Measurements from ENCODE around the gene MGARP. TPM values are rescaled to one million over a fixed set of nuclear protein-coding genes. Genes with fewer than 3 reads are reported as not detected.

MGARP gene
- total RNA-seq, 1 experiment from 2014 or later: 2.3 TPM

DNA sequence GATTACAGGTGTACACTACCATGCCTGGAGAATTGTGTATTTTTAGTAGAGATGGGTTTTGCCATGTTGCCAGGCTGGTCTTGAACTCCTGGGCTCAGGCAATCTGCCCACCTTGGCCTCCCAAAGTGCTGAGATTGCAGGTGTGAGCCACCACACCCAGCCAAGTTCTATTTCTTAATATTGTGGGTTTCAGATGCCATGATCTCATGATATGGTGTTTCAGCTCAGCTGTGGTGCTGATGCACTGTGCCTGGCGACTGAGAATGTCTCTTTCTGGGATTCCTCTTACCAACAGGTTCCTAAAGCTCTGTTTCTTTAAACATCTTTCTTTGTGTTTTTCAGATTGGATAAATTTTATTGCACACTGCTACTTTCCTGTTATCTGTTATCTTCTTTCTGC, 39.5 kb upstream of the MGARP start:
- H3K27me3 ChIP-seq (ENCODE audit: control insufficient read depth, insufficient read depth, low read length): no peaks in the 10 kb centered on the region
- no peak overlapping the region for H3K27ac ChIP-seq (ENCODE audit: low read length)
- H3K4me1 ChIP-seq (ENCODE audit: control insufficient read depth, insufficient read depth, low read length): peaks cover 9% of the 10 kb centered on the region
- no TSS peak for BruUV-seq (replicated peaks)
- no peak for ATAC-seq
- ChIA-PET CTCF (no interaction called here), POLR2A (no interaction called here)
- no peaks in the 10 kb centered on the region for H3K9me3 ChIP-seq (ENCODE audit: control insufficient read depth, insufficient read depth, low read depth, low read length)
- DNase-seq (ENCODE audit: low read depth, low spot score): no peak
- no peak overlapping the region for H3K4me3 ChIP-seq (ENCODE audit: low read depth in 2 of 2, low read length in 2 of 2)
- in situ Hi-C loops (cut with HindIII; ENCODE audit: low pct_unique_long_range_greater_than_20kb, low sequenced_read_pairs) (no loop called here), intact Hi-C loops (cut with micrococcal nuclease; ENCODE audit: unreplicated experiment) (no loop called here)
- peaks cover 2% of the 10 kb centered on the region for H3K36me3 ChIP-seq (ENCODE audit: control insufficient read depth, insufficient read depth, low read length)
- TF ChIP-seq, protein P1, sequence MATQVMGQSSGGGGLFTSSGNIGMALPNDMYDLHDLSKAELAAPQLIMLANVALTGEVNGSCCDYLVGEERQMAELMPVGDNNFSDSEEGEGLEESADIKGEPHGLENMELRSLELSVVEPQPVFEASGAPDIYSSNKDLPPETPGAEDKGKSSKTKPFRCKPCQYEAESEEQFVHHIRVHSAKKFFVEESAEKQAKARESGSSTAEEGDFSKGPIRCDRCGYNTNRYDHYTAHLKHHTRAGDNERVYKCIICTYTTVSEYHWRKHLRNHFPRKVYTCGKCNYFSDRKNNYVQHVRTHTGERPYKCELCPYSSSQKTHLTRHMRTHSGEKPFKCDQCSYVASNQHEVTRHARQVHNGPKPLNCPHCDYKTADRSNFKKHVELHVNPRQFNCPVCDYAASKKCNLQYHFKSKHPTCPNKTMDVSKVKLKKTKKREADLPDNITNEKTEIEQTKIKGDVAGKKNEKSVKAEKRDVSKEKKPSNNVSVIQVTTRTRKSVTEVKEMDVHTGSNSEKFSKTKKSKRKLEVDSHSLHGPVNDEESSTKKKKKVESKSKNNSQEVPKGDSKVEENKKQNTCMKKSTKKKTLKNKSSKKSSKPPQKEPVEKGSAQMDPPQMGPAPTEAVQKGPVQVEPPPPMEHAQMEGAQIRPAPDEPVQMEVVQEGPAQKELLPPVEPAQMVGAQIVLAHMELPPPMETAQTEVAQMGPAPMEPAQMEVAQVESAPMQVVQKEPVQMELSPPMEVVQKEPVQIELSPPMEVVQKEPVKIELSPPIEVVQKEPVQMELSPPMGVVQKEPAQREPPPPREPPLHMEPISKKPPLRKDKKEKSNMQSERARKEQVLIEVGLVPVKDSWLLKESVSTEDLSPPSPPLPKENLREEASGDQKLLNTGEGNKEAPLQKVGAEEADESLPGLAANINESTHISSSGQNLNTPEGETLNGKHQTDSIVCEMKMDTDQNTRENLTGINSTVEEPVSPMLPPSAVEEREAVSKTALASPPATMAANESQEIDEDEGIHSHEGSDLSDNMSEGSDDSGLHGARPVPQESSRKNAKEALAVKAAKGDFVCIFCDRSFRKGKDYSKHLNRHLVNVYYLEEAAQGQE (IDR thresholded peaks at IDR 0.05; ENCODE audit: insufficient read depth in 1 of 2, low read depth in 2 of 2, low read length in 1 of 2): no peak
- TF ChIP-seq SIN3A (IDR thresholded peaks at IDR 0.05; ENCODE audit: borderline replicate concordance, insufficient read depth, low read depth, low read length) (no peak), POLR2AphosphoS5 (IDR thresholded peaks at IDR 0.05; ENCODE audit: low read depth, low read length) (no peak), TCF7L2 (IDR thresholded peaks at IDR 0.05; ENCODE audit: low read depth, low read length) (no peak)
- TF ChIP-seq, protein P2, sequence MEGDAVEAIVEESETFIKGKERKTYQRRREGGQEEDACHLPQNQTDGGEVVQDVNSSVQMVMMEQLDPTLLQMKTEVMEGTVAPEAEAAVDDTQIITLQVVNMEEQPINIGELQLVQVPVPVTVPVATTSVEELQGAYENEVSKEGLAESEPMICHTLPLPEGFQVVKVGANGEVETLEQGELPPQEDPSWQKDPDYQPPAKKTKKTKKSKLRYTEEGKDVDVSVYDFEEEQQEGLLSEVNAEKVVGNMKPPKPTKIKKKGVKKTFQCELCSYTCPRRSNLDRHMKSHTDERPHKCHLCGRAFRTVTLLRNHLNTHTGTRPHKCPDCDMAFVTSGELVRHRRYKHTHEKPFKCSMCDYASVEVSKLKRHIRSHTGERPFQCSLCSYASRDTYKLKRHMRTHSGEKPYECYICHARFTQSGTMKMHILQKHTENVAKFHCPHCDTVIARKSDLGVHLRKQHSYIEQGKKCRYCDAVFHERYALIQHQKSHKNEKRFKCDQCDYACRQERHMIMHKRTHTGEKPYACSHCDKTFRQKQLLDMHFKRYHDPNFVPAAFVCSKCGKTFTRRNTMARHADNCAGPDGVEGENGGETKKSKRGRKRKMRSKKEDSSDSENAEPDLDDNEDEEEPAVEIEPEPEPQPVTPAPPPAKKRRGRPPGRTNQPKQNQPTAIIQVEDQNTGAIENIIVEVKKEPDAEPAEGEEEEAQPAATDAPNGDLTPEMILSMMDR (IDR thresholded peaks at IDR 0.05): no peak

DNA sequence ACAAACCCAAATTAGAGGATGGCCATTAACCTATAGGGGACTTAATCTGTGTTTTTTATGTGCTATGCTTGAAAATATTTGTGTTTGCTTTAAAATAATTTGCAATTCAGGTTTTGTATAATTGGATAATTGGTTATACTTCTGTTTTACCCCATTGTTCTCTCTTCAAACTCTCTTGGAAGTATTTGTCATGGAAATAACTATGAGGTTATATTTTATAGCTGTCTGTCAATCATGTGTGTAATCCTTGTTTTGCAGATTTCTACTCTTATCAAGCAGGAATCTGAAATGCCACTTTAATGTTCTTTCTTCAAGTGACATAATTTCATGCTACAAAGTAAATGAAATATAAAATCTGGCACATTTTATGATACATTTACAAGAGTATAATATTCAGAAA, 37.6 kb upstream of the MGARP start:
- Histone ChIP-seq H3K27ac (ENCODE audit: low read length) (no peak overlapping the region), H3K4me1 (ENCODE audit: control insufficient read depth, insufficient read depth, low read length) (no peaks in the 10 kb centered on the region; the same call in 1 of the 2 replicates), H3K9me3 (ENCODE audit: control insufficient read depth, insufficient read depth, low read depth, low read length) (no peaks in the 10 kb centered on the region), H3K27me3 (ENCODE audit: control insufficient read depth, insufficient read depth, low read length) (no peaks in the 10 kb centered on the region), H3K36me3 (ENCODE audit: control insufficient read depth, insufficient read depth, low read length) (peaks cover 2% of the 10 kb centered on the region), H3K4me3 (ENCODE audit: low read depth in 2 of 2, low read length in 2 of 2) (no peak overlapping the region)
- BruUV-seq (replicated peaks): no TSS peak
- in situ Hi-C loops (cut with HindIII; ENCODE audit: low pct_unique_long_range_greater_than_20kb, low sequenced_read_pairs): no loop called here
- ChIA-PET CTCF (no interaction called here), POLR2A (no interaction called here)
- no peak for ATAC-seq
- intact Hi-C loops (cut with micrococcal nuclease; ENCODE audit: unreplicated experiment): no loop called here
- TF ChIP-seq, protein P2 (IDR thresholded peaks at IDR 0.05): no peak
- TF ChIP-seq TCF7L2 (IDR thresholded peaks at IDR 0.05; ENCODE audit: low read depth, low read length): no peak
- DNase-seq (ENCODE audit: low read depth, low spot score): no peak

DNA sequence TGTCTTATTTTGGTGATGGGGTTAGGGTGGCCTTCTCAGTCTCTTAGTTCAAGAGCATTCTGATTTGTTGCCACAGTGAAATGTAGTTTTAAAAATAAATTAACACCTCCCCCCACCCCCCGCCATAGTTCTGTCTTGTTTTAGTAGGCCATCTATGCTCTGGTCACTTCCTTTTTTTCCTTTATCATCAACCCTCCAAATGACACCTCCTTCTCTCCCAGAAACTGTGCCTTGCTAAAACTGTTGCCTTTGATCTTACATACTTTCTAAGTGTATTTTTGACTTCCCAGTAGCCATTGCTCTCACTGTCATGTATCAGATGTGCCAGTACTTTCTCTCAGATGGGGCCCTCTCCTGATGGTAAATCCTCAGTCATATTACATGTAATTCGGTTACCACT, 36.7 kb upstream of the MGARP start:
- DNase-seq (ENCODE audit: low read depth, low spot score) (no peak), ATAC-seq (no peak)
- Histone ChIP-seq H3K27me3 (ENCODE audit: control insufficient read depth, insufficient read depth, low read length) (no peaks in the 10 kb centered on the region), H3K4me1 (ENCODE audit: control insufficient read depth, insufficient read depth, low read length) (peaks cover 3% of the 10 kb centered on the region; the same call in 1 of the 2 replicates), H3K27ac (ENCODE audit: low read length) (no peak overlapping the region), H3K9me3 (ENCODE audit: control insufficient read depth, insufficient read depth, low read depth, low read length) (no peaks in the 10 kb centered on the region), H3K4me3 (ENCODE audit: low read depth in 2 of 2, low read length in 2 of 2) (no peak overlapping the region), H3K36me3 (ENCODE audit: control insufficient read depth, insufficient read depth, low read length) (peaks cover 2% of the 10 kb centered on the region)
- intact Hi-C loops (cut with micrococcal nuclease; ENCODE audit: unreplicated experiment) (no loop called here), in situ Hi-C loops (cut with HindIII; ENCODE audit: low pct_unique_long_range_greater_than_20kb, low sequenced_read_pairs) (no loop called here)
- ChIA-PET CTCF (no interaction called here), POLR2A (no interaction called here)
- TF ChIP-seq POLR2AphosphoS5 (IDR thresholded peaks at IDR 0.05; ENCODE audit: low read depth, low read length) (no peak), SIN3A (IDR thresholded peaks at IDR 0.05; ENCODE audit: borderline replicate concordance, insufficient read depth, low read depth, low read length) (no peak), TCF7L2 (IDR thresholded peaks at IDR 0.05; ENCODE audit: low read depth, low read length) (no peak)
- TF ChIP-seq, protein P1 (IDR thresholded peaks at IDR 0.05; ENCODE audit: insufficient read depth in 1 of 2, low read depth in 2 of 2, low read length in 1 of 2): no peak
- TF ChIP-seq, protein P2 (IDR thresholded peaks at IDR 0.05): no peak
- BruUV-seq (replicated peaks): no TSS peak
